Fibroblast of the aortic adventitia (primary cell): ENCODE results near the gene LHFPL2. TPM values are rescaled to one million over a fixed set of nuclear protein-coding genes. Genes with fewer than 3 reads are reported as not detected.

Source experiments
- DNase-seq: peaks from one replicate; pipeline ENCODE4 v3.0.0-alpha.2; 2010; ENCODE audit warnings: low read depth
- H3K4me3 ChIP-seq: 2 replicates; pipeline ENCODE4 v1.5.1; 2011; ENCODE audit warnings: low read depth, mild to moderate bottlenecking, control low read depth, low read length, moderate library complexity
- CTCF ChIP-seq: IDR thresholded peaks from 2 replicates; pipeline ENCODE4 v1.5.1; 2011; ENCODE audit warnings: mild to moderate bottlenecking, low read length, control low read depth, inconsistent platforms; ENCODE audit not compliant: insufficient read depth
- total RNA-seq: library from RNA; depleted of rRNA; stranded (reverse); fragments of >200 nt; gene quantifications from 2 replicates; pipeline ENCODE4 v1.2.3, GENCODE V29; 2012; ENCODE audit warnings: low replicate concordance

LHFPL2 gene
- total RNA-seq, 1 donor = 81.2 TPM

- TF ChIP-seq CTCF = no peak
- peak; percentile 47 for DNase-seq
Observed at GRCh38 chr5:78601559-78602314, 46.8 kb downstream of the LHFPL2 start.

GRCh38 chr5:78600687-78601414, 47.7 kb downstream of the LHFPL2 start:
- TF ChIP-seq CTCF = no peak
- no peak overlapping the region for H3K4me3 ChIP-seq
- DNase-seq = peak; percentile 58

More at GRCh38 chr5:78601559-78602314, 46.8 kb downstream of the LHFPL2 start:
- H3K4me3 ChIP-seq = no peak overlapping the region

- TF ChIP-seq CTCF = no peak
- no peak for DNase-seq
- no peak overlapping the region for H3K4me3 ChIP-seq
Observed at GRCh38 chr5:78598973-78599372, 49.6 kb downstream of the LHFPL2 start.

- TF ChIP-seq CTCF = no peak
- peak; percentile 76 for DNase-seq
- H3K4me3 ChIP-seq = no peak overlapping the region
Observed at GRCh38 chr5:78597974-78598371, 50.6 kb downstream of the LHFPL2 start.

GRCh38 chr5:78597068-78597973, 51.3 kb downstream of the LHFPL2 start:
- TF ChIP-seq CTCF = no peak
- DNase-seq = peak; percentile 88
- no peak overlapping the region for H3K4me3 ChIP-seq

- TF ChIP-seq CTCF = no peak
- DNase-seq = no peak
- H3K4me3 ChIP-seq = no peak overlapping the region
Observed at GRCh38 chr5:78595458-78595921, 53.1 kb downstream of the LHFPL2 start.
